ENCODE results near the gene PDE10A.

Gene PDE10A

DNA sequence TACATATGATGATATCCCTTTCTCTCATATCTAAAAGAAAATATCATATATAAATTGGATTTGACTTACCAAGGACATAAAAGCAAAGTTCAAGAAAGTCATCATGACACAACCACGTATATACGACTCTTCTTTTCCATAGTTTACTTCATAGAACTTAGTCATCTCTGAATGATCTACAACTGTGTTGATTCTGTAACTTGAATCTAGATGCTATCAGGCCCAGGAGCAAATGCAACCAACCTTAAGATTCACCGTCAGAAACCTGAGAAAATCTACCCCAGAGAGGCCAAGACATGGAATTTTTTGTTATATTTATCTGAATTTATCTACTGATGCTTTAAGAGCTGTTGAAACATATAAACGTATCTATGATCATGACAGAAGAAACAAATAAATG, 165.6 kb downstream of the PDE10A start:
- no peak for DNase-seq (ENCODE audit: low spot score)
- TF ChIP-seq, protein P1, sequence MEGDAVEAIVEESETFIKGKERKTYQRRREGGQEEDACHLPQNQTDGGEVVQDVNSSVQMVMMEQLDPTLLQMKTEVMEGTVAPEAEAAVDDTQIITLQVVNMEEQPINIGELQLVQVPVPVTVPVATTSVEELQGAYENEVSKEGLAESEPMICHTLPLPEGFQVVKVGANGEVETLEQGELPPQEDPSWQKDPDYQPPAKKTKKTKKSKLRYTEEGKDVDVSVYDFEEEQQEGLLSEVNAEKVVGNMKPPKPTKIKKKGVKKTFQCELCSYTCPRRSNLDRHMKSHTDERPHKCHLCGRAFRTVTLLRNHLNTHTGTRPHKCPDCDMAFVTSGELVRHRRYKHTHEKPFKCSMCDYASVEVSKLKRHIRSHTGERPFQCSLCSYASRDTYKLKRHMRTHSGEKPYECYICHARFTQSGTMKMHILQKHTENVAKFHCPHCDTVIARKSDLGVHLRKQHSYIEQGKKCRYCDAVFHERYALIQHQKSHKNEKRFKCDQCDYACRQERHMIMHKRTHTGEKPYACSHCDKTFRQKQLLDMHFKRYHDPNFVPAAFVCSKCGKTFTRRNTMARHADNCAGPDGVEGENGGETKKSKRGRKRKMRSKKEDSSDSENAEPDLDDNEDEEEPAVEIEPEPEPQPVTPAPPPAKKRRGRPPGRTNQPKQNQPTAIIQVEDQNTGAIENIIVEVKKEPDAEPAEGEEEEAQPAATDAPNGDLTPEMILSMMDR (IDR thresholded peaks at IDR 0.05; ENCODE audit: extremely low read depth, missing control alignments), result no peak

DNA sequence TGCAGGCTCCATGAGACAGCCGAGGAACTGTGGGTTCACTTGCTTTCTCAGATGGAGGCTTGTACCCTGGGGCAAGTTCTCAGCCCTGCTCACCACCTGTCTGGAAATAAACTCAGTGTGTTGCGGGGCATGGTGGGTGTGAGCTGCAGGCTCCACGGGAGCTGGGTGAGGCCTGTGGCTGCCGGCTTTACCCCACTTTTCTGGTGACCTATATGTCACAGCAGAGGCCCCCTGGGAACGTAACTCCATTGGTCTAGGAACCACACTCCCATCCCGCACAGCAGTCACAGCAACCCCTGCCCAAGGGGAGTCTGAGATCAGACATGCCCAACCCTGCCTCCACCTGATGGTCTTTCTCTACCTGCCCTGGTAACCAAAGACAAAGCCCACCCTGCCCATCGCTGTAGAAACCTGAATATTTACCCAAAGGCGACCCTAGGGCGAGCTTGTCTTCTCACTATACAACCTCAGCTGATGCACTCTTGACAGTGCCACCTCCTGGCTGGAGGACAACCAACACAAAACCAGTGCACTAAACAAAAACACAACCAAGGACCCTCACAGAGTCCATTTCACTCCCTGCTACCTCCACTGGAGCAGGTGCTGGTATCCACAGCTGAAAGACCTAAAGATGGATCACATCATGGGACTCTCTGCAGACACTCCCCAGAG, 174.3 kb downstream of the PDE10A start:
- TF ChIP-seq, protein P1 (IDR thresholded peaks at IDR 0.05; ENCODE audit: extremely low read depth, missing control alignments), result no peak
- DNase-seq (ENCODE audit: low spot score), result no peak

- TF ChIP-seq, protein P1 (IDR thresholded peaks at IDR 0.05; ENCODE audit: extremely low read depth, missing control alignments), result no peak
- DNase-seq (ENCODE audit: low spot score), result no peak
Measured at GRCh38 chr6:165487950-165488349, 175.1 kb downstream of the PDE10A start.

GRCh38 chr6:165487347-165487746, 175.7 kb downstream of the PDE10A start:
- TF ChIP-seq, protein P1 (IDR thresholded peaks at IDR 0.05; ENCODE audit: extremely low read depth, missing control alignments), result no peak
- no peak for DNase-seq (ENCODE audit: low spot score)

- TF ChIP-seq, protein P1 (IDR thresholded peaks at IDR 0.05; ENCODE audit: extremely low read depth, missing control alignments), result no peak
- no peak for DNase-seq (ENCODE audit: low spot score)
Measured at GRCh38 chr6:165486183-165487137, 176.6 kb downstream of the PDE10A start.

GRCh38 chr6:165484178-165484889, 178.7 kb downstream of the PDE10A start:
- TF ChIP-seq, protein P1 (IDR thresholded peaks at IDR 0.05; ENCODE audit: extremely low read depth, missing control alignments), result no peak
- DNase-seq (ENCODE audit: low spot score), result no peak

All from GM20000 (cell line).